Epithelial cell of esophagus (primary cell): Measurements from ENCODE around the gene MYH15.

ENCODE experiments used
- DNase-seq: peaks from one replicate; pipeline ENCODE4 v3.0.0; 2010; ENCODE audit warnings: low read depth
- H3K4me3 ChIP-seq: 2 replicates; pipeline ENCODE4 v1.5.1; 2011; ENCODE audit warnings: mild to moderate bottlenecking, low read length, control low read depth
- TF ChIP-seq, protein P1 (sequence below): IDR thresholded peaks from 2 replicates; pipeline ENCODE4 v1.5.1; 2011; ENCODE audit warnings: low read depth, mild to moderate bottlenecking, low read length, control low read depth, inconsistent platforms; ENCODE audit not compliant: insufficient read depth; ENCODE audit errors: missing control alignments

Gene MYH15

GRCh38 chr3:108511490-108511889, 1.1 kb upstream of the MYH15 start:
- TF ChIP-seq, protein P1, sequence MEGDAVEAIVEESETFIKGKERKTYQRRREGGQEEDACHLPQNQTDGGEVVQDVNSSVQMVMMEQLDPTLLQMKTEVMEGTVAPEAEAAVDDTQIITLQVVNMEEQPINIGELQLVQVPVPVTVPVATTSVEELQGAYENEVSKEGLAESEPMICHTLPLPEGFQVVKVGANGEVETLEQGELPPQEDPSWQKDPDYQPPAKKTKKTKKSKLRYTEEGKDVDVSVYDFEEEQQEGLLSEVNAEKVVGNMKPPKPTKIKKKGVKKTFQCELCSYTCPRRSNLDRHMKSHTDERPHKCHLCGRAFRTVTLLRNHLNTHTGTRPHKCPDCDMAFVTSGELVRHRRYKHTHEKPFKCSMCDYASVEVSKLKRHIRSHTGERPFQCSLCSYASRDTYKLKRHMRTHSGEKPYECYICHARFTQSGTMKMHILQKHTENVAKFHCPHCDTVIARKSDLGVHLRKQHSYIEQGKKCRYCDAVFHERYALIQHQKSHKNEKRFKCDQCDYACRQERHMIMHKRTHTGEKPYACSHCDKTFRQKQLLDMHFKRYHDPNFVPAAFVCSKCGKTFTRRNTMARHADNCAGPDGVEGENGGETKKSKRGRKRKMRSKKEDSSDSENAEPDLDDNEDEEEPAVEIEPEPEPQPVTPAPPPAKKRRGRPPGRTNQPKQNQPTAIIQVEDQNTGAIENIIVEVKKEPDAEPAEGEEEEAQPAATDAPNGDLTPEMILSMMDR = no peak
- no peak overlapping the region for H3K4me3 ChIP-seq
- DNase-seq = peak; percentile 10

DNA sequence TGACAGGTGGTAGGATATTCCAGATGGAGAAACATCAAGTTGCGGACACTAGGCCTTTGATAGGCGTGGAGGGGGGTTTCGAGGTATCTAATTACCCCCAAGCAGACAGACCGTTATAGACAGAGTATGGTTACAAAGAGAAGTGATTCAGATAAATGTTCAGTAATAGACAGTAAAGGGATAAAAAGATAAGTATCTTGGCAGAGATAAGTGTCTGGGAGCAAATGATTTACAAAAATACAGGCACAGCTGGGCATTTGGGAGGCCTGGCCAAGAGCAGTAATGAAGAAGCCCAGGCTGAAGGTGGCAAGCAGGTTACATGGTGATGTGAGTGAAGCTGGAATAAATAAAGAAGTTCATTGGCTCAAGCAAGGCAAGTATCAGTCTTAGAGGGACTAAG, 659 bp upstream of the MYH15 start:
- H3K4me3 ChIP-seq = no peak overlapping the region
- TF ChIP-seq, protein P1 = no peak
- DNase-seq = no peak

GRCh38 chr3:108509871-108510270, 525 bp downstream of the MYH15 start:
- H3K4me3 ChIP-seq = no peak overlapping the region
- TF ChIP-seq, protein P1 = no peak
- DNase-seq = no peak

DNA sequence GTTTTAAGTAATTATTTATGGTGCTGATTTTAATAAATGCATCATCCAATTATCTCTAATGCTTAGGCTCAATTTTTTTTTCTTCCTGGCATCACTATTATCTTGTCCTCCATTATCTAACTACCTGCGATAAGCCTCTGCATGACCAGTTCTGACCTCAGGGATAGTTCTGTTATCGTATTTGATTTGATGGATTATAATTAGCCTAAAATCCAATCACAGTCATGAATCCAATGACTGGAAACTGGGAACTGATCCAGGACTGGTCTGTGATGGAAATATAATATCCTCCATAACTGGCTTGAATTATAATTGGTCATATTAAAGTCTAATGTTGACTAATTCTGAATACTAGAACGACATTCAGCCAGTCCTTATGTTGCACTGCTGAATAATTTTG, 1.1 kb downstream of the MYH15 start:
- no peak for DNase-seq
- H3K4me3 ChIP-seq = no peak overlapping the region
- TF ChIP-seq, protein P1 = no peak

- no peak for DNase-seq
- TF ChIP-seq, protein P1 = no peak
- no peak overlapping the region for H3K4me3 ChIP-seq
Measured at GRCh38 chr3:108507902-108508301, 2.5 kb downstream of the MYH15 start.

DNA sequence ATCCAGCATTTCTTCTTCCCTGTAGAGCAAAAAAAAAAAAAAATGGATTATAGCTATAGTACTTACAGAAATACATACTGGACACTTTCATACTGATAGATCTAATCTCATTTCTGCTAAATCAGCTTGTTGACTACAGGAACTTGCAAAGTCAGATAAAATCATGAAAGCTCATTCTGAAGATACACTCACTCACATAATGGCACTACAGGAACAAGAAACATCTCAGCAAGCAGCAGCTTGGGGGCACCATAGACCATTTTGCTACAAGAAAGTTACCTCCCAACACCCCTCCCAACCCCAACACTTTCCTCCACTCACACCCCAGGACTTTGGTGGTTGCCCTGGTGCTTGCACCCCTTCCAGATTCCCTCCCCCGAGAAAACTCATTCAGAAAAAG, 4.6 kb downstream of the MYH15 start:
- H3K4me3 ChIP-seq = no peak overlapping the region
- DNase-seq = no peak
- TF ChIP-seq, protein P1 = no peak

DNA sequence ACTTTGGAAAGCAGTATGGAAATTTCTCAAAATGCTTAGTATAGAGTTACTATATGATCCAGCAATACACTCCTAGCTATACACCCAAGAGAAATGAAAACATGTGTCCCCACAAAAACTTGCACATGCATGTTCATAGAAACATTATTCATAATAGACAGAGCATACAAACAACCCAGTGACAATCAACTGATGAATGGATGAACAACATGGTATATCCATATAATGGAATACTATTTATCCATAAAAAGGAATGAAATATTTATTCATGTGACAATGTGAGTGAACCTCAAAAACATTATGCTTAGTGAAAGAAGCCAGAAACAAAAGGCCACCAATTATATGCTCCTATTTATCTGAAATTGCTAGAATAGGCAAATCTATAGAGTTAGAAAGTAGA, 6.7 kb downstream of the MYH15 start:
- no peak overlapping the region for H3K4me3 ChIP-seq
- TF ChIP-seq, protein P1 = no peak
- DNase-seq = no peak
